GM18511 (cell line): ENCODE results near the gene PABPC3.

Experiments used
- ATAC-seq: cut with Tn5 transposase; IDR thresholded peaks from one replicate; pipeline ENCODE4 v1.9.1; 2021; ENCODE audit warnings: mild to moderate bottlenecking, moderate library complexity; ENCODE audit not compliant: unreplicated experiment

Gene PABPC3

GRCh38 chr13:25110956-25111584 is 15.1 kb downstream of the PABPC3 start:
- ATAC-seq, result no peak

- no peak for ATAC-seq
Observed at GRCh38 chr13:25111585-25111956, 15.6 kb downstream of the PABPC3 start.

- no peak for ATAC-seq
Observed at GRCh38 chr13:25112695-25113255, 16.8 kb downstream of the PABPC3 start.

GRCh38 chr13:25114220-25114619 is 18.3 kb downstream of the PABPC3 start:
- ATAC-seq, result peak; percentile 83

- no peak for ATAC-seq
Observed at GRCh38 chr13:25116044-25116443, 20.1 kb downstream of the PABPC3 start.

GRCh38 chr13:25117312-25117711 is 21.4 kb downstream of the PABPC3 start:
- no peak for ATAC-seq

- ATAC-seq, result no peak
Observed at GRCh38 chr13:25118378-25118905, 22.5 kb downstream of the PABPC3 start.

GRCh38 chr13:25130944-25131343 is 35.0 kb downstream of the PABPC3 start:
- ATAC-seq, result no peak

GRCh38 chr13:25131881-25132420 is 36.0 kb downstream of the PABPC3 start:
- ATAC-seq, result no peak

- no peak for ATAC-seq
Observed at GRCh38 chr13:25132751-25133390, 36.9 kb downstream of the PABPC3 start.

GRCh38 chr13:25135896-25136295 is 40.0 kb downstream of the PABPC3 start:
- ATAC-seq, result no peak

- ATAC-seq, result no peak
Observed at GRCh38 chr13:25136880-25137787, 41.2 kb downstream of the PABPC3 start.

GRCh38 chr13:25137788-25138115 is 41.8 kb downstream of the PABPC3 start:
- no peak for ATAC-seq

- no peak for ATAC-seq
Observed at GRCh38 chr13:25141042-25141441, 45.1 kb downstream of the PABPC3 start.

GRCh38 chr13:25143706-25144105 is 47.8 kb downstream of the PABPC3 start:
- ATAC-seq, result no peak

GRCh38 chr13:25147638-25148401 is 51.9 kb downstream of the PABPC3 start:
- ATAC-seq, result no peak

GRCh38 chr13:25148402-25148771 is 52.5 kb downstream of the PABPC3 start:
- no peak for ATAC-seq
